Measurements from ENCODE around the gene PLD5. TPM values are rescaled to one million over a fixed set of nuclear protein-coding genes. Genes with fewer than 3 reads are reported as not detected.

Gene PLD5
- total and polyA plus RNA-seq, 2 donors (not counting 3 experiments of a cell fraction or from before 2014, with no cell fraction given) = not detected

GRCh38 chr1:242546849-242547729 is 22.6 kb upstream of the PLD5 start:
- Histone ChIP-seq H3K4me2 (ENCODE audit: insufficient read depth, low read length) (no peak overlapping the region), H3K79me2 (ENCODE audit: control insufficient read depth, insufficient read depth, low read length) (no peaks in the 10 kb centered on the region), H3K9ac (replicated peaks; ENCODE audit: extremely low read depth, insufficient read depth, low read length) (no peak overlapping the region), H3K36me3 (ENCODE audit: control insufficient read depth in 2 of 2, extremely low read depth in 1 of 2, insufficient read depth in 2 of 2, low read length in 2 of 2) (no peaks in the 10 kb centered on the region), H3K9me3 (replicated peaks; ENCODE audit: control insufficient read depth, insufficient read depth, low read length) (peaks cover 2% of the 10 kb centered on the region), H4K20me1 (replicated peaks; ENCODE audit: control insufficient read depth, extremely low read depth, insufficient read depth, low read length) (no peaks in the 10 kb centered on the region), H2AFZ (ENCODE audit: low read depth, low read length) (no peak overlapping the region), H3K27ac (ENCODE audit: insufficient read depth, low read depth, low read length) (no peak overlapping the region), H3K4me1 (ENCODE audit: control insufficient read depth, extremely low read depth, insufficient read depth, low read length) (no peaks in the 10 kb centered on the region), H3K9me1 (replicated peaks; ENCODE audit: control insufficient read depth, extremely low read depth, insufficient read depth, low read length) (no peaks in the 10 kb centered on the region), H3K4me3 (replicated peaks in 1 of 3; ENCODE audit: insufficient read depth in 1 of 3, low read depth in 1 of 3, low read length in 3 of 3) (no peak overlapping the region), H3K27me3 (ENCODE audit: control insufficient read depth in 2 of 2, insufficient read depth in 2 of 2, low read length in 2 of 2) (no peaks in the 10 kb centered on the region)
- no peak for FAIRE-seq
- dilution Hi-C loops (cut with MboI; ENCODE audit: extremely low pct_ligation_motif_present, low sequenced_read_pairs) = no loop called here
- ChIA-PET CTCF (no interaction called here), POLR2A (no interaction called here)
- no peak for DNase-seq (ENCODE audit: low read depth, low spot score)
- TF ChIP-seq GATA2 (IDR thresholded peaks at IDR 0.05; ENCODE audit: insufficient read depth, insufficient read length, low read depth, low read length) = no peak
- no peak for TF ChIP-seq MAX (IDR thresholded peaks at IDR 0.05; ENCODE audit: insufficient read depth, insufficient read length)
- BruUV-seq (replicated peaks) = no TSS peak
- intact Hi-C loops (cut with micrococcal nuclease) = no loop called here

GRCh38 chr1:242546441-242546840 is 21.9 kb upstream of the PLD5 start:
- H2AFZ ChIP-seq (ENCODE audit: low read depth, low read length) = no peak overlapping the region
- no peaks in the 10 kb centered on the region for H3K4me1 ChIP-seq (ENCODE audit: control insufficient read depth, extremely low read depth, insufficient read depth, low read length)
- no peak overlapping the region for H3K4me3 ChIP-seq (replicated peaks in 1 of 3; ENCODE audit: insufficient read depth in 1 of 3, low read depth in 1 of 3, low read length in 3 of 3)
- dilution Hi-C loops (cut with MboI; ENCODE audit: extremely low pct_ligation_motif_present, low sequenced_read_pairs) (no loop called here), intact Hi-C loops (cut with micrococcal nuclease) (no loop called here)
- H3K4me2 ChIP-seq (ENCODE audit: insufficient read depth, low read length) = no peak overlapping the region
- no peak overlapping the region for H3K9ac ChIP-seq (replicated peaks; ENCODE audit: extremely low read depth, insufficient read depth, low read length)
- DNase-seq (ENCODE audit: low read depth, low spot score) = no peak
- H3K9me3 ChIP-seq (replicated peaks; ENCODE audit: control insufficient read depth, insufficient read depth, low read length) = peaks cover 2% of the 10 kb centered on the region
- no peak for FAIRE-seq
- POLR2A ChIA-PET = no interaction called here
- no peaks in the 10 kb centered on the region for H4K20me1 ChIP-seq (replicated peaks; ENCODE audit: control insufficient read depth, extremely low read depth, insufficient read depth, low read length)
- no peaks in the 10 kb centered on the region for H3K36me3 ChIP-seq (ENCODE audit: control insufficient read depth in 2 of 2, extremely low read depth in 1 of 2, insufficient read depth in 2 of 2, low read length in 2 of 2)
- no peak overlapping the region for H3K27ac ChIP-seq (ENCODE audit: insufficient read depth, low read depth, low read length)
- no peaks in the 10 kb centered on the region for H3K27me3 ChIP-seq (ENCODE audit: control insufficient read depth in 2 of 2, insufficient read depth in 2 of 2, low read length in 2 of 2)
- H3K79me2 ChIP-seq (ENCODE audit: control insufficient read depth, insufficient read depth, low read length) = no peaks in the 10 kb centered on the region
- CTCF ChIA-PET = no interaction called here
- H3K9me1 ChIP-seq (replicated peaks; ENCODE audit: control insufficient read depth, extremely low read depth, insufficient read depth, low read length) = no peaks in the 10 kb centered on the region
- no TSS peak for BruUV-seq (replicated peaks)
- no peak for TF ChIP-seq CTCF (IDR thresholded peaks at IDR 0.05; ENCODE audit: extremely low read depth in 1 of 2, insufficient read depth in 1 of 2, low read depth in 1 of 2, low read length in 2 of 2)
- TF ChIP-seq EZH2 (IDR thresholded peaks at IDR 0.05; ENCODE audit: borderline replicate concordance, low read depth, low read length, severe bottlenecking) = no peak
- TF ChIP-seq POLR2A (IDR thresholded peaks at IDR 0.05; ENCODE audit: low read depth, low read length) = no peak
- TF ChIP-seq JUN (IDR thresholded peaks at IDR 0.05; ENCODE audit: borderline replicate concordance, insufficient read depth, insufficient read length, low read depth) = no peak
- TF ChIP-seq MAX (IDR thresholded peaks at IDR 0.05; ENCODE audit: insufficient read depth, insufficient read length) = no peak
- TF ChIP-seq MYC (IDR thresholded peaks at IDR 0.05; ENCODE audit: low read depth, low read length) = no peak
- TF ChIP-seq GATA2 (IDR thresholded peaks at IDR 0.05; ENCODE audit: insufficient read depth, insufficient read length, low read depth, low read length) = no peak
- no peak for TF ChIP-seq FOS (IDR thresholded peaks at IDR 0.05; ENCODE audit: borderline replicate concordance, insufficient read depth, low read length)
- no peak for TF ChIP-seq POLR2AphosphoS5 (IDR thresholded peaks at IDR 0.05; ENCODE audit: insufficient read depth, low read depth, low read length)

Data from endothelial cell of umbilical vein (primary cell).